Measurements from ENCODE around the gene PDSS1.

DNA sequence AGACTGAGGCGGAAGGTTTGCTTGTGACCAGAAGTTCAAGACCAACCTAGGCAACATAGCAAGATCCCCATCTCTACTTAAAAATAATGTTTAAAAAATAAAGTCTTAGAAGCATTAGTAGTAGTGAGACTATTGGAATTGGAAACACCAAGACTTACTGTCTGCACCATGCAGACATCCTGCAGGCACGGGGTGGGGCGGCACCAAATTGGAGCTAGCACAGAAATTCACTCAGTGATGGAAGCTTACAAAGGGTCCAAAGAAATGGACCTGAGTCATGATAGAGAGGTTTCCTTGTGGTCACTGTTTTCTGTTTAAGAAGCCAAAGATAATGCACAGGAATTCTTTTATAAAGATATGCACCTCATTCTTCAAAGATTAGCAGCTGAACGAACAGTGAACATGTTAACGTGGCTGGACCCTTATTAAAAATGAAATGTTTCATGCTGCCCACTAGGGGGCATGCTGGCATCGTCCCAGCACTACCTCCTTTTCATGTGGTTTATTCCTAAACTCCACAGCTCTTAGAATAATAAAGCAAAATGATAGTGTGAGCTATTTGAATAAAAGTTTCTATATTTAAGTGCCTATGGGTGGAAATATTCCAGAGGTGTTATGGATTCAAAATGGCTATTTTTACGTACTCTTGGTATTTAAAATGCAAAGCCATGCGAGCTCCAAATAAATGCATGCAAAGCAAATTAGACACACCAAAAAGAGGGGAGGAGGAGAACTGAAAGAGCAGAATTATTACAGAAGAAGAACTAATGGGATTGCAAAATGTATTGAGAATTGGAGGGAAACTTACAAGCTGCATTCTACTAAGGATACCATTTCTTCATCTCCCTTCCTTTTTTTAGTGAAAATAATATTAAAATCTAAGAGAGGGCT lies 28.6 kb downstream of the PDSS1 start:
- TF ChIP-seq POLR2A (IDR thresholded peaks at IDR 0.05): no peak
- TF ChIP-seq, protein P1, sequence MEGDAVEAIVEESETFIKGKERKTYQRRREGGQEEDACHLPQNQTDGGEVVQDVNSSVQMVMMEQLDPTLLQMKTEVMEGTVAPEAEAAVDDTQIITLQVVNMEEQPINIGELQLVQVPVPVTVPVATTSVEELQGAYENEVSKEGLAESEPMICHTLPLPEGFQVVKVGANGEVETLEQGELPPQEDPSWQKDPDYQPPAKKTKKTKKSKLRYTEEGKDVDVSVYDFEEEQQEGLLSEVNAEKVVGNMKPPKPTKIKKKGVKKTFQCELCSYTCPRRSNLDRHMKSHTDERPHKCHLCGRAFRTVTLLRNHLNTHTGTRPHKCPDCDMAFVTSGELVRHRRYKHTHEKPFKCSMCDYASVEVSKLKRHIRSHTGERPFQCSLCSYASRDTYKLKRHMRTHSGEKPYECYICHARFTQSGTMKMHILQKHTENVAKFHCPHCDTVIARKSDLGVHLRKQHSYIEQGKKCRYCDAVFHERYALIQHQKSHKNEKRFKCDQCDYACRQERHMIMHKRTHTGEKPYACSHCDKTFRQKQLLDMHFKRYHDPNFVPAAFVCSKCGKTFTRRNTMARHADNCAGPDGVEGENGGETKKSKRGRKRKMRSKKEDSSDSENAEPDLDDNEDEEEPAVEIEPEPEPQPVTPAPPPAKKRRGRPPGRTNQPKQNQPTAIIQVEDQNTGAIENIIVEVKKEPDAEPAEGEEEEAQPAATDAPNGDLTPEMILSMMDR (IDR thresholded peaks at IDR 0.05): peak; percentile 38 to 78 (median 66)
